PC-9 (cell line): ENCODE results near the gene SEC14L3. TPM values are rescaled to one million over a fixed set of nuclear protein-coding genes. Genes with fewer than 3 reads are reported as not detected.
A peak's percentile ranks its signal among the peaks of the same experiment; 100 is the strongest.

Source experiments
- BruUV-seq: library from RNA; stranded (reverse); fragments of 400-500 nt; replicated peaks from 2 replicates; lab custom pipeline; 2021; lab: Mats Ljungman, UMichigan
- CTCF ChIA-PET: fragments of 300-600 bp; sonication (Branson Sonifier 250); formaldehyde crosslinking; loops from one replicate; lab custom pipeline; 2022; ENCODE audit warnings: antibody characterized with exemption; lab: Charles Lee
- POLR2A ChIA-PET: fragments of 300-600 bp; sonication (Branson Sonifier 250); formaldehyde crosslinking; loops from one replicate; lab custom pipeline; 2022; ENCODE audit warnings: antibody characterized with exemption; ENCODE audit not compliant: unreplicated experiment; lab: Charles Lee
- DNase-seq, 2 experiments: peaks; one replicate each; pipeline versions ENCODE4 v3.0.0 to v3.0.0-alpha.2; 2015 to 2022; ENCODE audit warnings: mixed read lengths in 1 of 2
- H2AFZ ChIP-seq: fragments of 200-600 bp; sonication (generic); 2 replicates; pipeline ENCODE4 v1.8.1; 2017; ENCODE audit warnings: antibody characterized with exemption
- H3F3A ChIP-seq: fragments of 200-600 bp; sonication (generic); 2 replicates; pipeline ENCODE4 v1.8.1; 2017; ENCODE audit warnings: antibody characterized with exemption, mild to moderate bottlenecking, low read depth; ENCODE audit not compliant: insufficient read depth
- H3K27ac ChIP-seq: fragments of 200-600 bp; sonication (generic); 2 replicates; pipeline ENCODE4 v1.6.1; 2016; ENCODE audit warnings: mixed run types
- H3K27me3 ChIP-seq: fragments of 200-600 bp; sonication (generic); 2 replicates; pipeline ENCODE4 v1.6.1; 2016; ENCODE audit warnings: low read depth, mixed run types; ENCODE audit not compliant: insufficient read depth
- H3K36me3 ChIP-seq: fragments of 200-600 bp; sonication (generic); 2 replicates; pipeline ENCODE4 v1.6.1; 2016; ENCODE audit warnings: low read depth, mixed run types
- H3K4me1 ChIP-seq: fragments of 200-600 bp; sonication (generic); replicated peaks from 2 replicates; pipeline ENCODE4 v1.6.1; 2016; ENCODE audit warnings: mixed run types; ENCODE audit not compliant: insufficient read depth
- H3K4me2 ChIP-seq: fragments of 200-600 bp; sonication (generic); 2 replicates; pipeline ENCODE4 v1.6.1; 2017; ENCODE audit warnings: mixed run types
- H3K4me3 ChIP-seq: fragments of 200-600 bp; sonication (generic); 2 replicates; pipeline ENCODE4 v1.6.1; 2016; ENCODE audit warnings: mixed run types
- H3K79me2 ChIP-seq: fragments of 200-600 bp; sonication (generic); 2 replicates; pipeline ENCODE4 v1.6.1; 2017; ENCODE audit warnings: low read depth, mixed run types
- H3K9me2 ChIP-seq: fragments of 200-600 bp; sonication (generic); 2 replicates; pipeline ENCODE4 v1.8.1; 2017; ENCODE audit warnings: mild to moderate bottlenecking; ENCODE audit not compliant: insufficient read depth
- H3K9me3 ChIP-seq: fragments of 200-600 bp; sonication (generic); 2 replicates; pipeline ENCODE4 v1.8.1; 2016; ENCODE audit warnings: low read depth; ENCODE audit not compliant: insufficient read depth
- H4K20me1 ChIP-seq: fragments of 200-600 bp; sonication (generic); 2 replicates; pipeline ENCODE4 v1.8.1; 2017; ENCODE audit not compliant: insufficient read depth
- EZH2 ChIP-seq: fragments of 200-600 bp; sonication (generic); IDR thresholded peaks from 2 replicates; pipeline ENCODE4 v1.8.0; 2017; ENCODE audit warnings: antibody characterized with exemption, low read depth
- intact Hi-C: fragments of 100-400 bp; cut with micrococcal nuclease; formaldehyde crosslinking; loops from one replicate; pipeline ENCODE4 v1.10.0; 2022; ENCODE audit not compliant: unreplicated experiment
- total RNA-seq: library from RNA; stranded (reverse); gene quantifications from 2 replicates; pipeline ENCODE4 v1.2.3, GENCODE V29; 2021
- TF ChIP-seq, protein P1 (sequence below): fragments of 200-600 bp; sonication (generic); conservative IDR thresholded peaks from 2 replicates; pipeline ENCODE4 v1.6.1; 2017; ENCODE audit warnings: mixed run types, antibody characterized with exemption, mild to moderate bottlenecking, moderate library complexity

The SEC14L3 gene
- total RNA-seq, 1 experiment from 2014 or later = not detected

- H3K9me2 ChIP-seq = no peaks in the 10 kb centered on the region
- no peaks in the 10 kb centered on the region for H3K4me1 ChIP-seq
- POLR2A ChIA-PET = no interaction called here
- H3K36me3 ChIP-seq = no peaks in the 10 kb centered on the region
- H3F3A ChIP-seq = no peaks in the 10 kb centered on the region
- no peaks in the 10 kb centered on the region for H3K79me2 ChIP-seq
- BruUV-seq = no TSS peak
- TF ChIP-seq, protein P1, sequence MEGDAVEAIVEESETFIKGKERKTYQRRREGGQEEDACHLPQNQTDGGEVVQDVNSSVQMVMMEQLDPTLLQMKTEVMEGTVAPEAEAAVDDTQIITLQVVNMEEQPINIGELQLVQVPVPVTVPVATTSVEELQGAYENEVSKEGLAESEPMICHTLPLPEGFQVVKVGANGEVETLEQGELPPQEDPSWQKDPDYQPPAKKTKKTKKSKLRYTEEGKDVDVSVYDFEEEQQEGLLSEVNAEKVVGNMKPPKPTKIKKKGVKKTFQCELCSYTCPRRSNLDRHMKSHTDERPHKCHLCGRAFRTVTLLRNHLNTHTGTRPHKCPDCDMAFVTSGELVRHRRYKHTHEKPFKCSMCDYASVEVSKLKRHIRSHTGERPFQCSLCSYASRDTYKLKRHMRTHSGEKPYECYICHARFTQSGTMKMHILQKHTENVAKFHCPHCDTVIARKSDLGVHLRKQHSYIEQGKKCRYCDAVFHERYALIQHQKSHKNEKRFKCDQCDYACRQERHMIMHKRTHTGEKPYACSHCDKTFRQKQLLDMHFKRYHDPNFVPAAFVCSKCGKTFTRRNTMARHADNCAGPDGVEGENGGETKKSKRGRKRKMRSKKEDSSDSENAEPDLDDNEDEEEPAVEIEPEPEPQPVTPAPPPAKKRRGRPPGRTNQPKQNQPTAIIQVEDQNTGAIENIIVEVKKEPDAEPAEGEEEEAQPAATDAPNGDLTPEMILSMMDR = no peak
- TF ChIP-seq EZH2 = no peak
- H3K4me3 ChIP-seq = no peak overlapping the region
- no peak overlapping the region for H2AFZ ChIP-seq
- CTCF ChIA-PET = no interaction called here
- intact Hi-C loops = no loop called here
- H3K9me3 ChIP-seq = no peaks in the 10 kb centered on the region; the same call in 1 of the 2 replicates
- no peaks in the 10 kb centered on the region for H4K20me1 ChIP-seq
- peak; percentile 47 to 64 for DNase-seq
- no peak overlapping the region for H3K27ac ChIP-seq
- H3K4me2 ChIP-seq = no peak overlapping the region
- peaks cover 28% of the 10 kb centered on the region for H3K27me3 ChIP-seq
These were observed 3.0 kb upstream of the SEC14L3 start for GRCh38 chr22:30474683-30475424.

GRCh38 chr22:30474121-30474520, 2.3 kb upstream of the SEC14L3 start:
- Histone ChIP-seq H2AFZ (no peak overlapping the region), H3K27ac (no peak overlapping the region), H3K4me1 (no peaks in the 10 kb centered on the region), H3F3A (no peaks in the 10 kb centered on the region), H3K9me2 (no peaks in the 10 kb centered on the region), H3K4me3 (no peak overlapping the region), H3K36me3 (no peaks in the 10 kb centered on the region), H4K20me1 (no peaks in the 10 kb centered on the region), H3K27me3 (peaks cover 34% of the 10 kb centered on the region), H3K4me2 (no peak overlapping the region), H3K79me2 (no peaks in the 10 kb centered on the region), H3K9me3 (no peaks in the 10 kb centered on the region; the same call in 1 of the 2 replicates)
- intact Hi-C loops = no loop called here
- DNase-seq = no peak
- TF ChIP-seq EZH2 = no peak
- TF ChIP-seq, protein P1 = no peak
- ChIA-PET CTCF (no interaction called here), POLR2A (interaction anchor here (0.7 kb wide), 1 partner anchor 302 kb away, joined by 6 read pairs; no protein-coding TSS in a partner anchor)
- BruUV-seq = no TSS peak

DNA sequence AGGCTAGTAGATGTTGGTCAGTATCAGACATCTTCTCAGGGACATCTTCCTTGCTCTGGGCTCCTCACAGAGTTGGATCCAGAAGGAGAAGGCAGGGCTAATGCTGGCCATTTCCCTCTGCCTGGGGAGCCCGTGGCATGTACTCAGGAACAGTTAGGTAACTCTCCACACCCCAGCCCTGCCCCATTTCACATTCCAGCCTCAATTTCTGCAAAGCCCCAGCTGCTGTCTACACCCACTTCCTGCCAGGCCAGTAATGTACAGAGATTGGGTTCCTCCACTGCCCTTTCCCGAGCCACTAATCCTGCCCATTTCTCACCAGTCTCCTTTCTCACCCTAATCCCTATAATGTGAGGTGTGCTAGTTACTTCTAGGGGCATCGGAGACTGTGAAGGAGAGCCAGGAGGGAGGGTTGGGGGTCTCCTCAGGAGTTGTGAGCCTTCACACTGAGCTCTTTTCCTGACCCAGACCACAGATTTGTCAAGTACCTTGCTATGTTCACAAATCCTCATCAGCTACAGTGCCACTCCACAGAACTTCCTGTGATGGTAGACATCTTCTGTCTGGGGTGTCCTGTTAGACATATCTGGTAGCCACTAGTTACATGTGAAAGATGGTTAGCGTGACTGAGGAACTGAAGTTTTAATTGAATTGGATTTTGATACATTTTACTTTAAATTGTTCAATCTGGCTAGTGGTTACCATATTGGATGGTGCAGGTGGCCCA, 1.3 kb upstream of the SEC14L3 start:
- Histone ChIP-seq H3K4me3 (no peak overlapping the region), H3K4me2 (no peak overlapping the region), H3K9me2 (no peaks in the 10 kb centered on the region), H3K4me1 (no peaks in the 10 kb centered on the region), H3K27ac (no peak overlapping the region), H3K79me2 (no peaks in the 10 kb centered on the region), H3F3A (no peaks in the 10 kb centered on the region), H3K27me3 (peaks cover 40% of the 10 kb centered on the region), H3K36me3 (no peaks in the 10 kb centered on the region), H3K9me3 (no peaks in the 10 kb centered on the region; the same call in 1 of the 2 replicates), H4K20me1 (no peaks in the 10 kb centered on the region), H2AFZ (no peak overlapping the region)
- POLR2A ChIA-PET = no interaction called here
- TF ChIP-seq EZH2 = no peak
- TF ChIP-seq, protein P1 = no peak
- intact Hi-C loops = no loop called here
- DNase-seq = peak in 1 of 2 experiments; percentile 33
- CTCF ChIA-PET = interaction anchor here (0.5 to 0.6 kb wide), 2 partner anchors 15 to 119 kb away, joined by 4 read pairs; partner anchors contain the start of gene PES1
- BruUV-seq = no TSS peak
